ENCODE measurements around the gene ZNF407.

The ZNF407 gene

GRCh38 chr18:74731097-74731496 lies 133.4 kb downstream of the ZNF407 start:
- no peak for DNase-seq (ENCODE audit: low read depth)

- DNase-seq (ENCODE audit: low read depth): no peak
Measured at GRCh38 chr18:74732380-74732779, 134.7 kb downstream of the ZNF407 start.

GRCh38 chr18:74733598-74733997 lies 135.9 kb downstream of the ZNF407 start:
- DNase-seq (ENCODE audit: low read depth): no peak

- DNase-seq (ENCODE audit: low read depth): no peak
Measured at GRCh38 chr18:74734013-74734444, 136.4 kb downstream of the ZNF407 start.

GRCh38 chr18:74739926-74740325 lies 142.3 kb downstream of the ZNF407 start:
- no peak for DNase-seq (ENCODE audit: low read depth)

GRCh38 chr18:74742573-74743243 lies 145.0 kb downstream of the ZNF407 start:
- no peak for DNase-seq (ENCODE audit: low read depth)

GRCh38 chr18:74745633-74746403 lies 148.1 kb downstream of the ZNF407 start:
- no peak for DNase-seq (ENCODE audit: low read depth)

GRCh38 chr18:74748809-74749208 lies 151.1 kb downstream of the ZNF407 start:
- DNase-seq (ENCODE audit: low read depth): no peak

- no peak for DNase-seq (ENCODE audit: low read depth)
Measured at GRCh38 chr18:74758995-74759394, 161.3 kb downstream of the ZNF407 start.

GRCh38 chr18:74760026-74760425 lies 162.4 kb downstream of the ZNF407 start:
- DNase-seq (ENCODE audit: low read depth): no peak

- no peak for DNase-seq (ENCODE audit: low read depth)
Measured at GRCh38 chr18:74760436-74760835, 162.8 kb downstream of the ZNF407 start.

- no peak for DNase-seq (ENCODE audit: low read depth)
Measured at GRCh38 chr18:74766251-74766650, 168.6 kb downstream of the ZNF407 start.

- DNase-seq (ENCODE audit: low read depth): no peak
Measured at GRCh38 chr18:74768096-74768495, 170.4 kb downstream of the ZNF407 start.

GRCh38 chr18:74773171-74773624 lies 175.5 kb downstream of the ZNF407 start:
- DNase-seq (ENCODE audit: low read depth): no peak

- DNase-seq (ENCODE audit: low read depth): no peak
Measured at GRCh38 chr18:74774486-74774885, 176.8 kb downstream of the ZNF407 start.

GRCh38 chr18:74775239-74775638 lies 177.6 kb downstream of the ZNF407 start:
- no peak for DNase-seq (ENCODE audit: low read depth)

GRCh38 chr18:74778191-74778847 lies 180.6 kb downstream of the ZNF407 start:
- DNase-seq (ENCODE audit: low read depth): no peak

GRCh38 chr18:74784752-74785151 lies 187.1 kb downstream of the ZNF407 start:
- no peak for DNase-seq (ENCODE audit: low read depth)

- no peak for DNase-seq (ENCODE audit: low read depth)
Measured at GRCh38 chr18:74785632-74786031, 188.0 kb downstream of the ZNF407 start.

- no peak for DNase-seq (ENCODE audit: low read depth)
Measured at GRCh38 chr18:74788657-74789056, 191.0 kb downstream of the ZNF407 start.

GRCh38 chr18:74789078-74789477 lies 191.4 kb downstream of the ZNF407 start:
- no peak for DNase-seq (ENCODE audit: low read depth)

- DNase-seq (ENCODE audit: low read depth): no peak
Measured at GRCh38 chr18:74790451-74790850, 192.8 kb downstream of the ZNF407 start.
